HG03354 (cell line): Measurements from ENCODE around the gene REC114.
"Not testable (repeated sequence)": the region's sequence is repeated elsewhere in the genome, so short reads cannot be mapped to it uniquely, and the experiment has no call there.

Experiments used
- ATAC-seq: cut with Tn5 transposase; IDR thresholded peaks from one replicate; pipeline ENCODE4 v1.9.1; 2021; ENCODE audit warnings: mild to moderate bottlenecking; ENCODE audit not compliant: unreplicated experiment, poor library complexity, severe bottlenecking

Gene REC114

DNA sequence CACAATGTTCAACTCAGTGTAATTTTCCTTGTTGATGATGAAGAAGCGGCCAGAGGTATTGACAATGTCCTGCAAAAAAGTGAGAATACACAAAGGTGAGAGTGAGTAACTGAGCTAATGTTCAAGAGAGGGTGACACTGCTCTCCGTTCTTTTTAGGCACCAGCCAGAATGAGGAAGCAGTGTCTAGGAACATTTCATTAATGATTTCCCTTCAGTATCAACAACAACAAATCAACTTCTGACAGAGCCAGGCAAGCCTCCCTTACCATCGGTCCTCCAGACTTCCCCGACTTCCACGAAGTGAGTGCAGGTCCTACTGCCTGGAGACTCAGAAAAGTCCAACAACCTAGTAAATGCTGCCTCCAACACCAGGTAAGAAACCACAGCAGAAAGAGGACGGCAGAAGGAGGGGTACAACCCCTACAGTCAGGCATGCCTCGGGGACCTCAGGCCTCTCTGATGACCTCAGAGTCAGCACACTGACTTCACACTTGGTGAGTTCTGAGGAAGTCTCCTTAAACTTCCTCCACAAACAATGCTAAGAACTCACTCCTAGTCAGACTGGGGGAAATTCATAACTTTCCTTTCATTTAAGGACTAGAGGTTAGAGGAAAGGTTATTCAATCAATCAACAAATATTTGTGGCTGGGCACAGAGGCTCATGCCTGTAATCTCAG is 127.5 kb downstream of the REC114 start:
- ATAC-seq, result no peak

DNA sequence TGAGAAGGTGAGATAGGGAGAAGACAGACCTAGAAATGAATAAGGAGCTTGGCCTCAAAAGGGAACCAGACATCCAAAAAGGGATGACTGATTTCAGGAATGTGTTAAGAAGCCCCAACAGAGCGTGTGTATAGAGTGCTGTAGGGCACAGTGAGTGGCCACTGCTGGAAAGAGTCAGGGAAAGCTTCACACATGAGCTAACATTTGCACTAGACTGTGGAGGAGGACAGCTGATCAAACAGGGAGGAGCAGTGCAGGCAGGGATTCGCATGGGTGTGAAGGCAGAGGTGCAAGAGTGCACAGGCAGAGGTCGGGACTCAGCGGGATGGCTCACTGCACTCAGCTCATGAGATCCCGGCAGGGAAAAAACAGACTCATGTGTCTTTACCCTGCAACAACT is 128.4 kb downstream of the REC114 start:
- no peak for ATAC-seq

DNA sequence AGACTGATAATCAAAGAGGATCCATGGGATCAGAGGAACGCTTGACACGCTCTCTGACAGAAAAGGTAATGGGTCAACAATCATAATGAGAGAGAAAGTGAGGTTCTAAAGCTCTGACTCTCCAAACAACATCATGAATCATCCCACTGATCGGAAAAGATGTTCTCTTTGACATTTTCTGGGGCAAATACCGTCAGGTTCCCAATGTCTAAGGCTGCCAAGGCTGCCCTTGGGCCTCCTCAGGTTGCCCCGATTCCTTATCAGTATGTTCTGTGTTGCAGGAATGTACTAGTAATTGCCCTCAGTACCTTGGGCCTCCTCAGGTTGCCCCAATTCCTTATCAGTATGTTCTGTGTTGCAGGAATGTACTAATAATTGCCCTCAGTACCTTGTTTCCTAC is 129.3 kb downstream of the REC114 start:
- ATAC-seq, result no peak

DNA sequence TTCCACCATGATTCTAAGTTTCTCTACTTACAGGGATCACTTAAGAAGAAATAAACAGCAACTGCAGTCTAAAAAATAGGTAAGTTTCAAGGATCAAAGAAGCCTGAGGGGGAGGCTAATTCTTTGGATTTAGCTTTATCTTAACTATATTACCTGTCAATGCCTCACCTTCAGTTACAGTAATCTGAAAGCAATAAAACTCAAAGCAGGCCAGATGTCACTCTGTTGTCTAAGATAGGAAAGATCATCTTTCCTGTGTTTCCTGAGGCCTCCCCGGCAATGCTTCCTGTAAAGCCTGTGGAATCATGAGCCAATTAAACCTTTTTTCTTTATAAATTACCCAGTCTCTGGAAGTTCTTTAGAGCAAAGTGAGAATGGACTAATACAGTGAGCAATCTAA is 130.1 kb downstream of the REC114 start:
- no peak for ATAC-seq

GRCh38 chr15:73573572-73573971 is 130.6 kb downstream of the REC114 start:
- no peak for ATAC-seq

GRCh38 chr15:73575636-73576247 is 132.8 kb downstream of the REC114 start:
- no peak for ATAC-seq

- ATAC-seq, result not testable (repeated sequence)
Observed at GRCh38 chr15:73577593-73577992, 134.6 kb downstream of the REC114 start.

DNA sequence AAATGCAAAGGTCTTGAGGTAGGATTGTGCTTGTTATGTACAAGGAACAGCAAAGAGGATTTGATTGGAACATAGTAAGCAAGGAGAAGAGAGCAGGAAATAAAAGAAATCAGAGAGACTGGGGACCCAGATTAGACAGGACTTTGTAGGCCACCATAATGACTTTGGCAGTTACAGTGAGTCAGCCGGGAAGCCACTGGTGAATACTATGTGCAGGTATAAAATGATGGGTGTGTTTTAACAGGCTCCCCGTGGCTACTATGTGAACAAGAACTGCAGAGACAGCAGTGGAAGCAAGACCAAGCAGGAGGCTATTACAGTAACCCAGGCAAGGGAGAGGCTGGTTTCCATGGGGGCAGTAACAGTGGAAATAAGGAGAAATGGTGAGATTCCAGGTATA is 135.1 kb downstream of the REC114 start:
- ATAC-seq, result no peak

GRCh38 chr15:73582851-73583379 is 140.0 kb downstream of the REC114 start:
- ATAC-seq, result no peak

- no peak for ATAC-seq
Observed at GRCh38 chr15:73583544-73583943, 140.6 kb downstream of the REC114 start.

- ATAC-seq, result no peak
Observed at GRCh38 chr15:73584699-73585420, 141.9 kb downstream of the REC114 start.

GRCh38 chr15:73585871-73586654 is 143.1 kb downstream of the REC114 start:
- ATAC-seq, result no peak

DNA sequence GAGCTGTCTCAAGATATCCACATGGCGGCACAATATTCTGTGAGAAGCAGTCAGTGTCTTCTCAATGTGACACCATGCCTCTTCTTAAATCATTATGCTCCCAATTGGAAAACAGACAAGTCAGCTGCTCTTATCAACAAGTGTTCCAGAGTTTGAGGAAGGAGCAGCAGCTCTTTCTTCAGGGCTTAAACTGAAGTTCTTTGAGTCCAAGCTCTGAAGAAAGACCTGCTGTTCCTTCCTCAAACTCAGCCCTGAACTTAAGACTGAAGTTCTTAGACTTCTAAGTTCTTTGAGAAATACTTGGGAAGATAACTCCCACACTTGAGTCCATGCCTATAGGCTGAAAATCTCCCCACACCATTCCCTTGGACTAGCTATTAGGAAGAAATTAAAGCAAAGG is 146.8 kb downstream of the REC114 start:
- no peak for ATAC-seq

- ATAC-seq, result no peak
Observed at GRCh38 chr15:73590263-73590662, 147.3 kb downstream of the REC114 start.

DNA sequence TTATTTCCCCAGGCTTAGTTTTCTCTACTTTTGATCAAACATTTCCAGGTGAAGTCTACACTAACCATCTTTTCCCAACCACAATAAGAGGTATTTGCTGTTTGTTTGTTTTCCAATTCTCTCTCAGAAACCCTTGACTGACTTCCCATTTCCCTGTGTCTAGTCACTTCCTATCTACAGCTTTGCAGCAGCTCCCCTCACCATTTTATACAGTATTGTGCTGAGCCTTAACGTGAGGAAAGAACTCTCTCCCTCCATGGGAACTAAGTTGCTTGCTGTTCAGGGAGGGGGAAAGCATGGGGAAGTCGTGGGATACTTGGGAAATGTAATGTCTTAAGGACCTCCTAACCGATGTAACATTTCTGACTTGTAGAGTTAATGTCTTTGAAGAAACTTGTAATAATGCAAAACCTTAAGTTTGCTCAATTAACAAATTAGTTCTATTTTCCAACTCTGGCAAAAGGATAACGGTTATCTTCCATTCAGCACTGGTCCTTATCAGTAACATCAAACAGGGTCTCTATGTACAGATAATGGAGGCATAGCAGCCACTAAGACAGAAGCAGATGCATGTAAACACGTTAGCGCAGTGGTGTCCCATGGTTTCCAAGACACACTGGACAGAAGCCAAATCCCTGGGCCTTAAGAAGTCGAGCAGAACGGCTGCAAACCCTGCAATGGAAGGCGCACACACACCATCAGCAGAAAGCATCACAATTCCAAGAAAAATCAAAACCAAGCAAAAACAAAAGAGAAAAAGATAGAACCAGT is 150.5 kb downstream of the REC114 start:
- ATAC-seq, result no peak

DNA sequence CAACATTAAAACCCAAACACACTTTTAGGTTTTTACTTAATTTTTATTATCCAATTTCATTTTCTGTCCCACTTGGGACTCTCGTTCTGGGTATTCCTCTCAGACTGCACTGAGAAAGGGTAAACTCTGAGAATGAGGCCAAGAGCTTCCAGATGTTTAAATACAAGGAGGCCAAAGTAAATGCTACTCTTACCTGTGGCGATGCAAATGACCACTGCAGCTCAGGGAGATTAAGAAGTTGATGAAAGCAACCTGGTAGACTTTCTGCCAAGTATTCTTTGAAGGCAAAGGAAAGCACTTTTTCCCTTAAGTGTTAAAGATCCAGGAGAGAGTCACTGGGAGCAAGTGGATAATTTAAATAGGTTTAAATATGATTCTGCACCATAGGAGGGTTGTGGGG is 151.1 kb downstream of the REC114 start:
- no peak for ATAC-seq

GRCh38 chr15:73596174-73596573 is 153.2 kb downstream of the REC114 start:
- ATAC-seq, result no peak

DNA sequence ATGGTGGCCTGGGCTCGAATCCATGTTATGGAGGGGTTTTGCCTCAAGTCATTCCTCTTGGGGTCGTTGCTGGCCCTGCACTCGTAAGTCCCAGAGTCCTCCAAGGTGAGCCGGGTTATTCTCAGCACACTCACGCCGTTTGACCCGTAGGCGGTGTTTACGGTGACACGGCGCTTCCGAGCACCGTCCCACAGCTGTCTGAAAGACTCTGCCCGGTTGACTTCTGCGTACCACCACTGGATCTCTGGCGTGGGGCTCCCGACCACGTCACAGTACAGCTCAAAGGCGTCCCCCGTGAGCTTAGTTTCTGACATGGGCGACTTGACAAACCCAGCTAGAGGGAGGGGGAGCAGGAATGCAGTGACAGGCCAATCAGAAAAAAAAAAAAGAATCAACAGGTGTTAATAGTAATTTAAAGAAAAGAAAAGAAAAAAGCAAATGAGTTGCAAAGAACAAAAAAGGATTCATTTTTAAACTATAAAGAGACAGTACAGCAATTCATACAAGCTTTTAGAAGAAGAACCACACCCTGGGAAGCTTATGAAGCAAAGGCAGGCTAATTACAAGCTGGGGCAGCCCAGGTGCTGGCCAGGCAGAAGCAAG is 154.2 kb downstream of the REC114 start:
- ATAC-seq, result no peak

DNA sequence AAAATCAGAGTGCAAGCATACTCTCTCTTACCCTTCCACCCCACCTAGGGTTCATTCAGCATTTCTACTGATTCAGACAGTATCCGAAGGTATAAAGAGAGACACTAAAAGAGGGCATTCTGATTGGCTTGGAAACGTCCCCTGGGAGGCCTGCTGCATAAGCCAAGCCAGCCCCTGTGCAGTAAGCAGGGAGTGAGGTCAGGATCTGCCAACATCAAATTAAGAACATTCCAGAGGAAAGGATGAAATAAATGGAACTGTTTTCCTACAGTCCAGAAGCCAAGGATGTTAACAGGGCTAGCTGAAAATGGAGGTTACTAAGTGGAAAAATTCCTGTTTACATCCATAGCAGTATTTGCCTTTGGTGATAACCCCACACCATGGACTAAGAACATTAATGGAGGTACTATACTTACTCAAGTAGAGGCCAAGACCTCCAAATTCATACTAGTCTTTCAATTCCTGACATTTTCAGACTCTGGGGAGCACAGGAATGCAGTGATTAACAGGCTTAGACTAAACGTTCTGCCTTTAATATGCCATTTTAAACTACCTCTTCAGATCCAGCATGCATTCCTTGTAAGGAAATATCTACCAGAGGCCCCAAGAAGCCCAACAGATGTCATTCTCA is 155.7 kb downstream of the REC114 start:
- no peak for ATAC-seq
